NCI-H1694 treated with DMSO at 0.1 percent for 48 hours (cell line): ENCODE data around the gene IRF2BP2.

ENCODE experiments used
- DNase-seq: peaks from one replicate; lab custom pipeline; 2025; lab: John Stamatoyannopoulos, UW

Gene IRF2BP2

GRCh38 chr1:234634387-234634786 lies 24.4 kb upstream of the IRF2BP2 start:
- DNase-seq, result no peak

- no peak for DNase-seq
Observed at GRCh38 chr1:234633246-234634003, 23.4 kb upstream of the IRF2BP2 start.

DNA sequence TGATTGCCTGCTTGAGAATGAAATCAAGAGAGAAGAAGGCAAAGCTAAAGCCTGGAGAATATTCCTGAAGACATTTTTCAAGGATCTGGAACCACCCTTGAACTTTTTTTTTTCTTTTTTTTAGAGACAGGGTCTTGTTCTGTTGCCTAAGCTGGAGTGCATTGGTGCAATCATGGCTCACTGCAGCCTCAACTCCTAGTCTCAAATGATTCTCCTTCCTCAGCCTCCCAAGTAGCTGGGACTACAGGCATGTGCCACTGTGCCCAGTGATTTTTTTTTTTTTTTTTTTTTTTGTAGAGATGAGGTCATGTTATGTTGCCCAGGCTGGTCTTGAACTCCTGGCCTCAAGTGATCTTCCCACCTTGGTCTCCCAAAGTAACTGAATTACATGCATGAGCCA lies 22.2 kb upstream of the IRF2BP2 start:
- no peak for DNase-seq

DNA sequence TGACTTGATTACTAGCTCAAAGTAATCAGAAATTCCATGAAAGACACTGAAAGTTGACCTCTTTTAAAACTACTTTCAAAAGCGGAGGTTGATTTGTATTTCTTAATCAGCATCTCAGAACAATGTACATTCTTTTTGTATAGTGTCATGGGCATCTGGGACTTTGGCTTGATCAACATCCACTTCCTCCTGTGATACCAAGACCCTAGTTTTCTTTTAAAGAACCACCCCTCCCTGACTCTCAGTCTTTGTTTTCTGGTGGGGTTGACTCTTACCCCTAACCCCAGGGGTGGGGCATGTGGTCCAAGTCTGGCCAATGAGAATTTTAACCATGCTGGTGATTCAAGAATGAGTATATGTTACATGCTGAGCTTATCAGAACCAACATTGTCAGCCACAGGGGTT lies 21.7 kb upstream of the IRF2BP2 start:
- no peak for DNase-seq

- peak; percentile 68 for DNase-seq
Observed at GRCh38 chr1:234629026-234629425, 19.0 kb upstream of the IRF2BP2 start.

- no peak for DNase-seq
Observed at GRCh38 chr1:234628089-234628488, 18.1 kb upstream of the IRF2BP2 start.

DNA sequence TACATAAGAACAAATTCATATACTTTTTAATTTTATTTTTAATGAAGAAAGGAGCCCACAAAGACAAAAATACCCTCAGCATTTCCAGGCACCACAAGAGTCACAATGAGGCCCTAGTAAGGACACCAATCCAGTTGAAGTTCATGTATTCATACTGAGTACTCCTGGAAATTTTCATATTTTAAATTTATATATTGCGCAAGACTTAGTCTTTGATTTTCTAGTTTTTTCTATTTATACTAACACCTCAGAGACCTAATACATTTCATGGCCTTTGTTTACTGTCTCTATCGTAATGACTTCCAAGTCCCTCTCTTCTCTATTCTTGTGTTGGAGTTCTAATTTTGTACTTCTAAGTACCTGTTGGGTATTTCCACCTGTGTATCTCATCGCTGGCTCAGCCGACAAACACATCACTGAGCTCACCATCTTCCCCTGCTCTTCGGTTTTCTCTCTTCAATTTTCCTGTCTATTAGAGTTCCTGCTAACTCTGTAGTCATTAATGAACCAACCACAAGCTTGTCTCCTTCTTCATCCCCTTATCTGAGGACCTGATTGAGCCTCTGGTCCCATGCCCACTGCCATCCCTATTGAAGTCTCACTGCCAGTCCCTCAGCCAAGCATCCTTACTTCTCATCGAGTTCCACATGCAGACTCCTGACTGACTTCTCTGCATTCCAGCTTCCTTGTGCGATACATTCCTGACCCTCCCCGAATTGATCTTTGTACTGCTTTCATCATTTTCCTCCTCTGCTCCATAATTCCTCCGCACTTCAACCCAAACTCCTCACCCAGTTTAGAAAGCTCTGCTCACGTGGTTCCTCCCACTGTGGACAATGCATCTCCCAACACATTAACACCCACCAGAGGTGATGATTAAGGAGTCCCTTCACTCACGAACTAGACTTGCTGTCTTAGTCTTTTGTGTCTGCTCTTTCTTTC lies 17.3 kb upstream of the IRF2BP2 start:
- no peak for DNase-seq

DNA sequence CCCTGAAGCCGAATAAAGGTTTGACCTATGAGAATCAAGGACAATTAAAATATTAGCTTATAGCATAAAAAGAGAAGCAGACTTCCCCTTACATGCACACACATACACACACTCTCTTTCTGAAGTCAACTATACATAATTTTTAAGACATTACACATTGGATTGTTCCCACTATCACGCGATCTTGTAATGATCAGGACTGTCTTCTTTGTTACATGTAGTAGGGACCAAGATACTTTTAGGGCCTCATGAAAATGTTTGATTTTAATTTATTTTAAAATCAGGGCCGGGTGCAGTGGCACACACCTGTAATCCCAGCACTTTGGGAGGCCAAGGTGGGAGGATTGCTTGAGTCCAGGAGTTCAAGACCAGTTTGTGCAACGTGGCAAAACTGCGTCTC lies 16.4 kb upstream of the IRF2BP2 start:
- DNase-seq, result no peak

GRCh38 chr1:234624724-234625117 lies 14.7 kb upstream of the IRF2BP2 start:
- no peak for DNase-seq

DNA sequence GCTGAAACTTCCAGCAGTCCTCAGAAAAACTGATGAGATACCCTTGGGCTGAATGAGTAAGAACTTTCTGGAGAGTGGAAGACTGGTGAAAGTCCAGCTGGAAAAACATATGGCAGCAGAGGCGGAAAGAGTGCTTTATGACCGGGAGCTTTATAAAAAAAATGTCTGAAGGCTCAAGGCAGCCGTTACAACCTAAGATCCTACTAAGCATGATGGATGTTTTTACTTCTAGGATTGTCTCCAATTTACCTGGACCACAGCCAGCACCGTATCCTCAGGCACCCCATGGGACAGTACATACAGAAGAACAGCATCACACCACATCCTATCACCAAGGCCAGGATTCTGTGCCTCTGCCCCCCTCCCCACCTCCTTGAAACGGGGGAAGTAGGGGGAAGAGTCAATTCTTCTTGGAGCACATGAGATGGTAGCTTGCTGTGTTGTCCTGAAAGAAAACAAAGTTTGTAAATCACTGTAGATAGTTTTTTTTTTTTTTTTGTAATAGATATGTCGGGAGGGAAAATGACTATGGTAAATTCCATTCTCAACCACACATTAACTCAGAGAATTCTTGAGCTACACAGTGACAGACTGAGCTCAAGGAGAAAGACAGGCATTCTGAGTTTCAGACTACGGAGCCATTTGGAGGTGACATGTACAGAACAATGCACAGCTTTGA lies 11.8 kb upstream of the IRF2BP2 start:
- no peak for DNase-seq

DNA sequence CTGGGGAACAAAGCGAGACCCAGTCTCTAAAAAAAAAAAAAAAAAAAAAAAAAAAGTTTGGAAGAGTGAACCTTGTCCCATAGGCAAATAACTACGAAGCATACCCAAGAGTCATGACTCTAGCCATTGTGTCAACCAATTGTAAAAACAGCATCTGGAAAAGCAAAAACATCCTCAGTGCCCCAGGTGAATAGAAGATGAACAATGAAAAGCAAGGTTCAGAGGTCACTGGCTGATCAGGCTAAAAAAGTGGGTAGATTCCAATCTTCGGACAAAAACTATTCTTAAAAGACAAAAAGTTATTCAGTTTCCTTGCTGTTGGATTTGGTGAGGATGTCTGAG lies 11.1 kb upstream of the IRF2BP2 start:
- DNase-seq, result no peak

DNA sequence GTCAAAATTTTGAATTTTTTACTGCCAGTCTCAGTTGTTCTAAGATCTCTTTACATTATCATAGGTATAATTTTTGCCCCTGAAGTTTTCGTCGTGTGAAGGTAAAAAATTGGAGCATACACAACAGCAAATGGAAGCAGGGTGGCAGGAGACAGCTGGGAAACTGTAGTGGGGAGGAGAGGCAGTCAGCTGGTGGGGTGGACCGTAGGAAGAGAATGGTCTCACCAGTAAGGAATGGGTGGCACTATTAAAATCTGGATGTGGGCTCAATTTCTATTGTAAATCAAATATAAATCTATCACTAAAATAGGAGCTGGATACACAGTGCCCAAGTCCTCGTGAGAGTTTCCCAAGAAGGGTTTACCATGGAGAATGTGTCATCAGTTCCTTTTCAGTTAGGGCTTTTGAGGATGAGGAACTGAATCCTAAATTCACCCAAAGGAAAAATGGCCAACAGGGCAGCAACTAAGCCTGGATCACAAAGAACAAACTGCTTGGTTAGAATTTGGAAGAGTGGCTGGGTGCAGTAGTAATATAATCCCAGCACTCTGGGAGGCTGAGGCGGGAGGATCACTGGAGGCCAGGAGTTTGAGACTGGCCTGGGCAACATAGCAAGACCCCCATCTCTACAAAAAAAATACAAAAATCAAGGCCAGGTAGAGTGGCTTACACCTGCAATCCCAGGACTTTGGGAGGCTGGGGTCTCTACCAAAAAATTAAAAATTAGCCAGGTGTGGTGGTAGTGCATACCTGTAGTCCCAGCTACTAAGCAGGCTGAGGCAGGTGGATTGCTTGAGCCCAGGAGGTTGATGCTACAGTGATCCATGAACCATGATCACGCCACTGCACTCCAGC lies 10.5 kb upstream of the IRF2BP2 start:
- DNase-seq, result peak; percentile 62

DNA sequence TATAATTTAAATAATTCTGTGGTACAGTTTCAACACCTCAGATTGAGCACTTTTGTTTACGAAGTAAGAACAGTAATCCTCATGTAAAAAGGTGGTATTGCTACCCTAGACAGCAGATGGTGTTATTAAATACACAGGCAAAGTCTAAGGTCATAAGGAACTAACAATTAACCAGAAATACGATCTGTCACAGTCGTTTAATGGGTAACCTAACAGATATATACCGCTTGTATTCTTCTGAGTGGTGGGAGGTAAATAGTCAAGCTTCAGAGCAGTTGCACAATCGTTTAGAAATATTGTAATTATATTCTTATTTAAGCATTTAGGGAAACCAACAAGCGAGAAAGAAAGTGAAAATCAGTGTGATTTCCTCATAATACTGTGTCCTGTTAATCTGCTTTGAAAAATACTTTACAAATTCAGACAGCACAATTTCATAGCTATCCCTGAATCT lies 9.8 kb upstream of the IRF2BP2 start:
- DNase-seq, result peak; percentile 92

DNA sequence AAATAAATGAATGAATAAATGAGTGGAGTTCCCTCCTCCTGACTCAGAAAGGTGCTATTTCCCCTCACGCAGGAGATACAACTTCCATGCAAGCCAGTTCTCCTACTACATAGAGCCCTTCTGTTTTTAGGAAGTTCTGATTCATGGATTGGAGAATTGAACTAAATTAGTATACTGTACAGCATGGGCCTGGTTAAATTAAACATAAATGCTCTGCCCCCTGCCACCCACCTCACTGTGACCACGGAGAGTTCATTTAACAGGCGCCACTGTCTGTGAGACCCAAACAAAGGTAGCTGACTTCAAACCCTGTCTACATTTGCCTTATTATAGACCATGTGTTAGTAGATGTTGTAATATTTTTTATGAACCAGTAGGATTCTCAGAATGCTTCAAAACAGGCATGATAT lies 9.1 kb upstream of the IRF2BP2 start:
- DNase-seq, result peak; percentile 68

DNA sequence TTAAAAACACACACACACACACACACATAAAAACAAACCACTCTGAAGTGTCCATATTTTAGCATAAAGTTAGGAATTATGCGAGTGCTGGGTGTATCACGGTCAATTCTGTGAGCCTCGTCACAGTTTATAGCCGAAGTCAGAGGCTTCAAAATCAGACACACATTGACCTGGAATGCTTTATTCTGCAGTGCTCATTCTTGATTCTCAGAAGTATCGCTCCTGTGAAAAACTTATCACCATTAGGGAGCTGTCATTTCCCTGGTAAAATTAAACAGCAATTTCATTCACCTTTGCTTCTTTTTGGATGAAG lies 8.7 kb upstream of the IRF2BP2 start:
- no peak for DNase-seq

DNA sequence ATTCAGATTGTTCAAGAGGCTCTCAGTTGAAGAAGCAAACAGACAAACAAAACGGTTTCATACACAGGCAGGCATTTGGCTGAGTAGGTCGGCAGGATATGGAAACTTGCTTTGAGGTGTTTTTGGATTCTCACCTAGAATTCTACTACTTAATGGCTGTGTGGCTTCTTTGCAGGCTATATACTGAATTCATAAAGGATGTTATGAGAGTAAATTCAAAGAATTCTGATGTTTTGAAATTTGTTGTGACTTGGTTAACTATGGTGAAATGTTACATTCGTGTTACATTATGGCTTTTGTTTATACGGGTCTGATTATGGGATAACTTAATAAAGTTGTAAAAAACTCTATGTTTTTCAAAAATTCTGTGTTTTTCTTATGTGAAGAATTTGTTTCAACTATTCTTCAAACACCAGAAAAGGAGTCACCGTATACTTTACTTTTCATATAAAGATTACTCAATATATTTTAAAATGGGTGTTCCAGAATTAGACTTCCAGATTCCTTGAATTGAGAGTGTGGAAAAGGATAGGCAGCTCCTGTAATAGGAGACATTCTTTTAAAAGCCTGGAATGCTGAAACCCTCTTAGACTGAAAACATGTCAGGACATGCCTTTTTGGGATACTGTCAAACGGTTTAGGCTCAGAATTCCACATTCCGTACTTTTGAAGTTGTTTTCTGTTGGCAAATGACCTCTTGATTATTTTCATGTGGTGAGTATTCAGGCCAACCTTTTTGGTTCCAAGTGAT lies 8.2 kb upstream of the IRF2BP2 start:
- peak; percentile 40 for DNase-seq

- DNase-seq, result no peak
Observed at GRCh38 chr1:234617131-234617985, 7.4 kb upstream of the IRF2BP2 start.

DNA sequence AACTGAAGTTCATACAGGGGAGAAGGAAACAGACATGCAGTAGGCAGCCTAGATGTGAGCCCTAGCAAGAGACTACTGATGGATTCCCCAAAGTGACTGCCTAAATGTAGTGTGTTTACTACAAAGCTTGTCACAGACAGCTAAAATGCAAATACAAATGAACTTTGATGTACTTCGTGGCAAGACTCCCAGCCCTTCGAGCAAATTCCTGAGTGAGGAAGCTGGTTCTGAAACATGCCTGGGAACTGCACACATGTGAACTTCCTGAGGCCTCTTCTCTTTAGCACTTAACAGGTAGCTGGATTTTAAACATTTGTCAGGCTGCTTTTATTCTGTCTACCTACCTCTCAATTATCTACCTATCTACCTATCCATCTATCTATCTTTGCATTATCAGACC lies 6.7 kb upstream of the IRF2BP2 start:
- no peak for DNase-seq

- DNase-seq, result peak; percentile 37
Observed at GRCh38 chr1:234614081-234614489, 4.1 kb upstream of the IRF2BP2 start.
